H1 (cell line): ENCODE measurements around the gene MIPOL1. TPM values are rescaled to one million over a fixed set of nuclear protein-coding genes. Genes with fewer than 3 reads are reported as not detected.

ENCODE experiments used
- CTCF ChIA-PET: fragments of 300-600 bp; sonication (Branson Sonifier 250); formaldehyde crosslinking; loops from one replicate; lab custom pipeline; 2021; ENCODE audit not compliant: partially characterized antibody; lab: Charles Lee
- POLR2A ChIA-PET: fragments of 300-600 bp; sonication (Branson Sonifier 250); formaldehyde crosslinking; loops from one replicate; lab custom pipeline; 2021; ENCODE audit warnings: inconsistent platforms; ENCODE audit not compliant: partially characterized antibody; lab: Charles Lee
- DNase-seq, 2 experiments: peaks; one replicate each; pipeline versions ENCODE4 v3.0.0 to v3.0.0-alpha.2; 2010 to 2022; ENCODE audit warnings: low spot score in 2 of 2, low read depth in 1 of 2, mixed read lengths in 1 of 2
- FAIRE-seq: peaks from 2 replicates; lab custom pipeline; 2011; peaks lifted over from hg19 to GRCh38; lab: Jason Lieb, UNC
- H2AFZ ChIP-seq: 2 replicates; pipeline ENCODE4 v1.8.1; 2012; ENCODE audit warnings: low read length, inconsistent platforms
- H2AK5ac ChIP-seq: 2 replicates; pipeline ENCODE4 v1.6.1; 2013; ENCODE audit warnings: low read depth, low read length
- H2BK120ac ChIP-seq: replicated peaks from 2 replicates; pipeline ENCODE3; 2013; ENCODE audit warnings: low read depth, low read length, inconsistent platforms
- H2BK12ac ChIP-seq: 2 replicates; pipeline ENCODE4 v1.6.1; 2013; ENCODE audit warnings: low read depth, low read length
- H2BK15ac ChIP-seq: 2 replicates; pipeline ENCODE4 v1.6.1; 2013; ENCODE audit warnings: low read length
- H2BK20ac ChIP-seq: 2 replicates; pipeline ENCODE4 v1.6.1; 2013; ENCODE audit warnings: low read length
- H2BK5ac ChIP-seq: 2 replicates; pipeline ENCODE4 v1.6.1; 2013; ENCODE audit warnings: low read depth, low read length
- H3K14ac ChIP-seq: 2 replicates; pipeline ENCODE4 v1.6.1; 2013; ENCODE audit warnings: inconsistent platforms; ENCODE audit not compliant: insufficient read length
- H3K18ac ChIP-seq: 2 replicates; pipeline ENCODE4 v1.6.1; 2013; ENCODE audit warnings: low read length; ENCODE audit errors: extremely low read depth
- H3K23ac ChIP-seq: 2 replicates; pipeline ENCODE4 v1.6.1; 2013; ENCODE audit warnings: inconsistent platforms; ENCODE audit not compliant: insufficient read length
- H3K23me2 ChIP-seq: 2 replicates; pipeline ENCODE4 v1.6.1; 2013; ENCODE audit warnings: low read depth, low read length
- H3K27ac ChIP-seq: 2 replicates; pipeline ENCODE4 v1.6.1; 2011; ENCODE audit warnings: low read depth, low read length, inconsistent platforms
- H3K27me3 ChIP-seq, 4 experiments: replicated peaks in 1 of 4; 1 replicate in 1 of 4; 2 replicates in 3 of 4; pipeline versions ENCODE4 v1.6.1 to v1.8.1; 2011 to 2013; ENCODE audit warnings: low read length in 3 of 4, mild to moderate bottlenecking in 3 of 4, inconsistent platforms in 2 of 4, mixed read lengths in 2 of 4, moderate library complexity in 1 of 4; ENCODE audit not compliant: control insufficient read depth in 3 of 4, insufficient read depth in 3 of 4; ENCODE audit errors: extremely low read depth in 1 of 4
- H3K36me3 ChIP-seq, 4 experiments: 2 replicates each; pipeline versions ENCODE4 v1.6.1 to v1.8.1; 2011 to 2013; ENCODE audit warnings: mild to moderate bottlenecking in 4 of 4, low read length in 3 of 4, moderate library complexity in 2 of 4, control low read depth in 1 of 4, inconsistent platforms in 1 of 4; ENCODE audit not compliant: insufficient read depth in 4 of 4, control insufficient read depth in 2 of 4
- H3K4ac ChIP-seq: replicated peaks from 2 replicates; pipeline ENCODE3; 2013; ENCODE audit warnings: low read length, low read depth, mixed read lengths, inconsistent platforms; ENCODE audit not compliant: insufficient read length
- H3K4me1 ChIP-seq, 4 experiments: replicated peaks in 1 of 4; 1 replicate in 1 of 4; 2 replicates in 3 of 4; pipeline versions ENCODE4 v1.6.1 to v1.8.1; 2011 to 2013; ENCODE audit warnings: low read length in 3 of 4, inconsistent platforms in 2 of 4, mixed read lengths in 1 of 4; ENCODE audit not compliant: insufficient read depth in 4 of 4, control insufficient read depth in 3 of 4
- H3K4me2 ChIP-seq, 2 experiments: 2 replicates each; pipeline versions ENCODE4 v1.6.1 to v1.8.1; 2011 to 2013; ENCODE audit warnings: low read depth in 2 of 2, low read length in 2 of 2, control low read depth in 1 of 2, inconsistent platforms in 1 of 2, mild to moderate bottlenecking in 1 of 2; ENCODE audit not compliant: insufficient read depth in 1 of 2
- H3K4me3 ChIP-seq, 4 experiments: fragments of 200-600, 300-600 bp in 1 of 4; sonication (generic), shearing (Covaris generic), sonication (Bioruptor Twin) in 1 of 4; 2 replicates each; pipeline versions ENCODE4 v1.5.1 to v1.8.1; 2011 to 2016; ENCODE audit warnings: low read length in 4 of 4, low read depth in 3 of 4, control low read depth in 2 of 4, inconsistent platforms in 2 of 4, mild to moderate bottlenecking in 2 of 4, mixed read lengths in 1 of 4, moderate library complexity in 1 of 4; ENCODE audit not compliant: insufficient read depth in 2 of 4; ENCODE audit errors: extremely low read depth in 1 of 4
- H3K56ac ChIP-seq: replicated peaks from 2 replicates; pipeline ENCODE3; 2013; ENCODE audit warnings: low read depth, mild to moderate bottlenecking, mixed read lengths, low read length, inconsistent platforms; ENCODE audit not compliant: insufficient read length
- H3K79me1 ChIP-seq: 2 replicates; pipeline ENCODE4 v1.6.1; 2013; ENCODE audit warnings: low read depth, low read length, control low read depth
- H3K79me2 ChIP-seq, 2 experiments: 2 replicates each; pipeline versions ENCODE4 v1.6.1 to v1.8.1; 2012 to 2013; ENCODE audit warnings: low read length in 2 of 2, mild to moderate bottlenecking in 2 of 2, inconsistent platforms in 1 of 2; ENCODE audit not compliant: insufficient read depth in 2 of 2, control insufficient read depth in 1 of 2
- H3K9ac ChIP-seq, 4 experiments: replicated peaks in 1 of 4; 1 replicate in 1 of 4; 2 replicates in 3 of 4; pipeline versions ENCODE4 v1.6.1 to v1.8.1; 2011 to 2013; ENCODE audit warnings: low read depth in 3 of 4, low read length in 3 of 4, control low read depth in 2 of 4, mild to moderate bottlenecking in 2 of 4, moderate library complexity in 2 of 4, inconsistent platforms in 1 of 4; ENCODE audit errors: extremely low read depth in 1 of 4
- H3K9me3 ChIP-seq, 2 experiments: 2 replicates each; pipeline versions ENCODE4 v1.6.1 to v1.8.1; 2012 to 2013; ENCODE audit warnings: mild to moderate bottlenecking in 2 of 2, moderate library complexity in 2 of 2, control low read depth in 1 of 2, inconsistent platforms in 1 of 2, low read depth in 1 of 2, low read length in 1 of 2, mixed read lengths in 1 of 2; ENCODE audit not compliant: insufficient read depth in 2 of 2
- H4K20me1 ChIP-seq, 2 experiments: replicated peaks in 1 of 2; 2 replicates each; pipeline versions ENCODE3 to v1.8.1; 2011 to 2013; ENCODE audit warnings: inconsistent platforms in 2 of 2, low read length in 2 of 2, mild to moderate bottlenecking in 1 of 2; ENCODE audit not compliant: insufficient read depth in 2 of 2, control insufficient read depth in 1 of 2
- H4K5ac ChIP-seq: 2 replicates; pipeline ENCODE4 v1.6.1; 2013; ENCODE audit warnings: low read length, low read depth, mixed read lengths, inconsistent platforms; ENCODE audit not compliant: insufficient read length
- H4K8ac ChIP-seq: 2 replicates; pipeline ENCODE4 v1.8.0; 2013; ENCODE audit warnings: mild to moderate bottlenecking, moderate library complexity, low read length, inconsistent platforms; ENCODE audit not compliant: insufficient read depth; ENCODE audit errors: extremely low read depth
- H4K91ac ChIP-seq: replicated peaks from 2 replicates; pipeline ENCODE3; 2013; ENCODE audit warnings: low read length, mixed read lengths, inconsistent platforms; ENCODE audit not compliant: insufficient read length
- ATF3 ChIP-seq: IDR thresholded peaks from 2 replicates; pipeline ENCODE4 v1.6.1; 2011; ENCODE audit warnings: low read depth, mild to moderate bottlenecking, low read length; ENCODE audit not compliant: insufficient read depth
- CBX5 ChIP-seq: fragments of 300-800, 300-1000 bp; sonication (generic); IDR thresholded peaks from 2 replicates; pipeline ENCODE4 v1.7.1; 2016; ENCODE audit warnings: antibody characterized with exemption, low read length, low read depth
- CEBPB ChIP-seq: IDR thresholded peaks from 2 replicates; pipeline ENCODE4 v1.6.1; 2012; ENCODE audit warnings: low read depth, low read length
- E2F6 ChIP-seq: IDR thresholded peaks from 2 replicates; pipeline ENCODE4 v1.6.1; 2012; ENCODE audit warnings: inconsistent platforms
- GABPA ChIP-seq: IDR thresholded peaks from 2 replicates; pipeline ENCODE4 v1.6.1; 2011; ENCODE audit warnings: mild to moderate bottlenecking, low read length, moderate library complexity, borderline replicate concordance; ENCODE audit not compliant: insufficient read depth
- NANOG ChIP-seq: IDR thresholded peaks from 2 replicates; pipeline ENCODE4 v1.6.1; 2011; ENCODE audit warnings: low read length, low read depth, mild to moderate bottlenecking, inconsistent platforms; ENCODE audit not compliant: insufficient read depth, poor library complexity, severe bottlenecking
- SAP30 ChIP-seq: fragments of 300-600 bp; sonication (generic); IDR thresholded peaks from 2 replicates; pipeline ENCODE4 v1.7.1; 2012; ENCODE audit warnings: low read length, moderate library complexity, mild to moderate bottlenecking, inconsistent platforms; ENCODE audit not compliant: insufficient read depth, insufficient replicate concordance
- SP2 ChIP-seq: IDR thresholded peaks from 2 replicates; pipeline ENCODE4 v1.6.1; 2012; ENCODE audit warnings: mild to moderate bottlenecking, low read length, inconsistent platforms
- SUZ12 ChIP-seq: fragments of 200-600 bp; sonication (generic); IDR thresholded peaks from 2 replicates; pipeline ENCODE4 v1.6.1; 2012; ENCODE audit warnings: mild to moderate bottlenecking, inconsistent platforms, low read length, moderate library complexity, mixed read lengths
- TCF12 ChIP-seq: IDR thresholded peaks from 2 replicates; pipeline ENCODE4 v1.6.1; 2011; ENCODE audit warnings: low read depth, mild to moderate bottlenecking, low read length
- USF2 ChIP-seq: IDR thresholded peaks from 2 replicates; pipeline ENCODE4 v1.6.1; 2011; ENCODE audit warnings: low read length, improper control_type of control experiment
- WGBS, 2 experiments: shearing (Covaris generic) in 1 of 2; methylation state at CpG; one replicate each; pipeline versions ENCODE4 v1.1.6 to v1.1.7; 2013 to 2015; ENCODE audit warnings: low lambda C conversion rate in 2 of 2, mixed read lengths in 2 of 2, inconsistent platforms in 1 of 2, low coverage in 1 of 2, missing lambda C conversion rate in 1 of 2; ENCODE audit not compliant: insufficient replicate concordance in 2 of 2, insufficient coverage in 1 of 2, insufficient read length in 1 of 2; ENCODE audit errors: extremely low coverage in 1 of 2, missing lambda C conversion rate in 1 of 2; 5-methylcytosine and 5-hydroxymethylcytosine counted together
- polyA plus RNA-seq, 7 experiments: library from polyadenylated mRNA; depleted of rRNA in 3 of 7; stranded (reverse) in 5 of 7; unstranded in 2 of 7; fragments of >200 nt in 5 of 7; fragments of 200-250 nt in 2 of 7; gene quantifications; 1 replicate in 5 of 7; 2 replicates in 1 of 7; 4 replicates in 1 of 7; pipeline versions ENCODE4 v1.2.1 to v1.2.3, GENCODE V29; 2011 to 2013; ENCODE audit warnings: missing spikeins in 2 of 7, mixed read lengths in 2 of 7
- total RNA-seq: library from RNA; stranded (reverse); fragmentation: NEBNext Ultra II Directional; extraction: Animal tissue kit (Norgen Biotek cat#: 25700); gene quantifications from 2 replicates; pipeline ENCODE4 v1.2.1, GENCODE V29; 2021

MIPOL1 gene
- total and polyA plus RNA-seq, 2 of the 8 experiments (the other 6 are each of a cell fraction or from before 2014, with no cell fraction given): 2.8 to 23.9 TPM

GRCh38 chr14:37198907-37199306, 1.2 kb downstream of the MIPOL1 start:
- Histone ChIP-seq H3K79me2 (peaks cover 0 to 43% of the 10 kb centered on the region in 2 experiments; a peak in 2 of 4 replicates), H2BK15ac (no peak overlapping the region), H2BK20ac (no peak overlapping the region), H4K20me1 (peaks cover 0 to 2% of the 10 kb centered on the region in 2 experiments), H3K56ac (no peak overlapping the region), H2AFZ (no peak overlapping the region), H3K27ac (no peak overlapping the region), H3K4ac (no peak overlapping the region), H3K27me3 (no peaks in the 10 kb centered on the region), H4K5ac (no peak overlapping the region), H3K23ac (no peak overlapping the region), H4K91ac (no peak overlapping the region), H3K18ac (no peak overlapping the region), H3K36me3 (no peaks in the 10 kb centered on the region), H2AK5ac (no peak overlapping the region), H3K9ac (no peak overlapping the region), H4K8ac (no peak overlapping the region), H3K4me2 (peak overlapping the region in 1 of 2 experiments; percentile 83; a peak in 3 of 4 replicates), H2BK12ac (no peak overlapping the region), H2BK5ac (no peak overlapping the region), H3K4me3 (peak overlapping the region in 2 of 4 experiments; percentile 71 to 81; a peak in 3 of 8 replicates), H3K4me1 (peaks cover 0 to 3% (median 0%) of the 10 kb centered on the region in 4 experiments; a peak in 2 of 7 replicates), H3K9me3 (no peaks in the 10 kb centered on the region), H2BK120ac (no peak overlapping the region), H3K14ac (no peak overlapping the region), H3K23me2 (peaks cover 3% of the 10 kb centered on the region; the same call in 1 of the 2 replicates), H3K79me1 (no peaks in the 10 kb centered on the region)
- ChIA-PET POLR2A (interaction anchor here (0.7 to 2.8 kb wide), 2 partner anchors 13 to 27 kb away, joined by 3 to 15 read pairs; partner anchors contain the start of gene SLC25A21), CTCF (interaction anchor here (0.7 to 1.6 kb wide), 2 partner anchors 10 to 45 kb away, joined by 3 to 7 read pairs; no protein-coding TSS in a partner anchor)
- DNase-seq: no peak
- WGBS, 2 experiments: 91% methylated on average over 5 of the region's 5 CpGs; no CpG with 5 or more reads in 1 of the 2 experiments
- no peak for FAIRE-seq
- TF ChIP-seq TCF12: no peak
- no peak for TF ChIP-seq USF2
- TF ChIP-seq SP2: no peak
- TF ChIP-seq SUZ12: no peak
- TF ChIP-seq SAP30: no peak
- TF ChIP-seq E2F6: no peak
- TF ChIP-seq CEBPB: no peak
- no peak for TF ChIP-seq ATF3
- no peak for TF ChIP-seq GABPA
- no peak for TF ChIP-seq NANOG
- no peak for TF ChIP-seq CBX5
